NCI-H2196 treated with DMSO at 0.1 percent for 48 hours (cell line): Measurements from ENCODE around the gene DUS3L.
A peak's percentile ranks its signal among the peaks of the same experiment; 100 is the strongest.
"Not testable (repeated sequence)": the region's sequence is repeated elsewhere in the genome, so short reads cannot be mapped to it uniquely, and the experiment has no call there.

Experiments
- DNase-seq: peaks from one replicate; lab custom pipeline; 2025; ENCODE audit not compliant: unreplicated experiment; lab: John Stamatoyannopoulos, UW

Gene DUS3L

DNA sequence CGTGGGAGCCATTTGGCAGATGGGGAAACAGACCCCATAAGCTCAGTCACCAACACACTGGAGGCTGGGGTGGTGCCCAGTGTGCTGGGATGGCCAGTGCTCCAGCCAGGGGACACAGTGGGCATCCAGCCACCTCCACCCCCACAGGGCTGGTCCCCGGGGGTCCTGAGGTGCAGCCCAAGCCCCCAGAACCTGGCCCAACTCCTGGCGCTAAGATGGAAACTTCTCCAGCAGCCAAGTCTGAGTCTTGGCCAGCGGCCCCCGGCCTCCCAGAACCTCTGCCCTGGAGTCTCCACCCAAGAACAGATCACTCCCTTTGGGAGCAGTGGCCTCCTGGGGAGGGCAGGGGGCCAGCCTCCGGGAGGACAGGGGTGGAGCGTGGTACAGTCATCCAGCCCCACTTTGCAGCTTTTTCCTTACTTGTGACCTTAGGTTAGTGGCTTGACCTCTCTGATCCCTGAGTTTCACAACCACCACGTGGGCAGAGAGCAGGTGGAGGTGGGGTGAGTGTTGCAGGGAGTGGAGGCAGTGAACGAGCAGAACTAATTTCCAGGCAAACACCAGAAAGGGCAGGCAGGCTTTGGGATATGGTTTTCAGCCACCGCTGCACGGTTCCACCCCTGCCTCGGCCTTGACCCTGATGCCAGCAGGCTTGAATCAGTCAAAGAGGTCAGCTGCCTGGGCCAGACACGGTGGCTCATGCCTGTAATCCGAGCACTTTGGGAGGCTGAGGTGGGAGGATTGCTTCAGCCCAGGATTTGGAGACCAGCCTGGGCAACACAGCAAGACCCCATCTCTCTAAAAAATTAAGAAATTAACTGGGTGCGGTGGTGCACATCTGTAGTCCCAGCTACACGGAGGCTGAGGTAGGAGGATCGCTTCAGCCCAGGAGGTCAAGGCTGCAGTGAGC is 9.7 kb upstream of the DUS3L start:
- DNase-seq, result no peak

DNA sequence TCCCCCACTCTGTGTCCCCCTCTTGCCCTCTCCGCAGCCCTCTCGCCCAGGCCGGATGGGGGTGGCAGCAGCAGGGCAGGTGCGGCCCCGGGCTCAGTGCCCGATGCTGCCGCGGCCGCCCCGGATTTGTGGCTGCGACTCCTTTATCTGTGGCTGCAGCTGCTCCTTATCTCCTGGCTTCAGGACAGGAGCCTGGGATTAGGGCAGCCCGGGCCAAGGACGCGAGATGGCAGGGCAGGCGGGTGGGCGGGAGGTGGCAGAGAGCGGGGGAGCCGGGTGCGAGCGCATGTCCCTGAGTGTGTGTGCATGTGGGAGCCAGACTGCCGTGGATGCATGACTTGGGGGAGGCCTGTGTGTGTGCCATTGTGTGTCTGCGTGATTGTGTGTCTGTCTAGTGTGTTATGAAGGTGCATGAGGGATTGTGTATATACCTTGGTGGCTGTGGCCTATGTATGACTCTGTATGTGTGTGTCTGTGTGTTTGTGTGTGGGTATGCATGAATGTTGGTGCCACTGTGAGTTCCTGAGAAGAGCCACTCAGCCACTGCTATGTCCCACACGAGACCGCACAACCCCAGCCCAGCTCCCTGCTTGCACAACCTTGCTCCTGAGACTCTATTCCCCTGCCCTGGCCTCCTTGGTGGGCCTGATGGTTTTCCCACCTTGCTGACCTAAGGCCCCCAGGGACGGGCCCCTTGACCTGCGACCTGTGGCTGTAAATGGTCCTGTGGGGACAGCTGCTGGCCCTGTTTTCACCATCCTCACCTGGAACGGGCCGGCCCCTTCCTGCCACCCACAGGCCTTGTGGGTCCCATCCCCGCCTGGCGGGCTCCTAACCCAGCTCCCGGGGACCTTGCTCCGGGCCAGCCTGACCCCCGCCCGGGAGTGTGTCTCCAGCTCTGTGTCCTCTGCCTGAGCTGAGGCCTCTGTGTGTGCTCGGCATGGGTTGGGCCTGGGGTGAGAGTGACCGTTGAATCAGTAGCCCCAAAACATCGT is 8.6 kb upstream of the DUS3L start:
- DNase-seq, result peak; percentile 79

DNA sequence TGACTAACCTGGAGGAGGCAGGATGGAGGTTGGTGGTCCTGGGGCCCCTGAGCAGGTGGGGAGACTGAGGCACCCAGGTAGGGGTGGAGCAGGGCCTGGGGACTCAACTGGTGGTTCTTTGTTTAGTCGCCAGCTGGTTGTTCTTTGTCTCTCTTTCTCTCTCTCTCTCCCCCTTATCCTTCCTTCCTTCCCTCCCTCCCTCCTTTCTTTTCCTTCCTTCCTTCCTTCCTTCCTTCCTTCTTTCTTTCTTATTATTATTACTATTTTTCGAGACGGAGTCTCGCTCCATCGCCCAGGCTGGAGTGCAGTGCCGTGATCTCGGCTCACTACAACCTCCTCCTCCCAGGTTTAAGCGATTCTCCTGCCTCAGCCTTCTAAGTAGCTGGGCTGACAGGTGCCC is 7.3 kb upstream of the DUS3L start:
- DNase-seq, result no peak

DNA sequence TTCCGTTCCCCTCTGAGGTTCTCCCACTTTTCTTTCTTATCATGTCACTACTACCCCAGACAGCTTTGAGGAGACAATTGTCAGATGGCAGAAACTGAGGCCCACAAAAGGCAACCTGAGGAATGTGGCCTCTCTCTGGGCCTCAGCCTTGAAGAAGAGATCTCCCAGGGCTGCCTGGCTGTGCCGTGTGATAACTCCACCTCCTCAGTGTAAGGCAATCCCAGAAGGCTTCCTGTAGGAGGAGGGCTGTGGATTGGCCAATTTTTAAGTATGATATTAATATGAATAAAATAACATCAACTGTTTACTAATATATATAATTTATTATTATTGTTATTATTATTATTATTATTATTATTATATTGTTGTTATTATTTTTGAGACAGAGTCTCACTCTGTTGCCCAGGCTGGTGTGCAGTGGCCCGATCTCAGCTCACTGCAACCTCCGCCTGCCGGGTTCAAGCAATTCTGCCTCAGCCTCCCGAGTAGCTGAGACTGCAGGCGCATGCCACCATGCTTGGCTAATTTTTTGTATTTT is 4.5 kb upstream of the DUS3L start:
- no peak for DNase-seq

DNA sequence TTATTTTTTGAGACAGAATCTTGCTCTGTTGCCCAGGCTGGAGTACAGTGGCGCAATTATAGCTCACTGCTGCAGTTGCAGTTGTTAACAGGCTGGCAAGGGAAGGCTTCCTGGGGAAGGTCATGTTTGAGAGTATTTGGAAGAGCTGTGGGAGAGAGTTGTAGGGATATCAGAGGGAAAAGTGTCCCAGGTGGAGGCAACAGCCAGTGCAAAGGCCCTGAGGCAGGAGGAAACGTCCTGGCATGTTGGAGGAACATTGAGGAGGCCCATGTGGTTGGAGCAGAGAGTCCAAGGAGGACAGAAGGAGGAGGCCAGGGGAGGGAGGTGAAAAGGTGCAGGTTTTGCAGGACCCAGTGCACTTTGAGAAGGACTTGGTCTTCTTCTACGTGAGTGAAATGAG is 2.2 kb upstream of the DUS3L start:
- no peak for DNase-seq

DNA sequence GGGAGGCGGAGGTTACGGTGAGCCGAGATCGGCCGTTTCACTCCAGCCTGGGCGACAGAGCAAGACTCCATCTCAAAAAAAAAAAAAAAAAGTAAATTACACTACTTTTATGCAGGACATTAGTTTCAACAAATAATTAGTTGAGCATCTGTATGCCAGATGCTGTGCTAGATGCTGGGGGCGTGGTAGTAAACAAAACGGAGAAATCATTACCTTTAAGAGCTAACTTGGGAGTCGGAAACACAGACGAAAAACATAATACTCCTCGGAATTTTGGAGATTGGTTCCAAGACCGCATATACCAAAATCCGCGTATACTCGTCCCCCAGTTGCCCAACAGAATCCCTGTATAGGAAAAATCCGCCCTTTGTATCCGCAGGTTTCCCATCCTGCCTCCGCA is 1.3 kb upstream of the DUS3L start:
- DNase-seq, result no peak

DNA sequence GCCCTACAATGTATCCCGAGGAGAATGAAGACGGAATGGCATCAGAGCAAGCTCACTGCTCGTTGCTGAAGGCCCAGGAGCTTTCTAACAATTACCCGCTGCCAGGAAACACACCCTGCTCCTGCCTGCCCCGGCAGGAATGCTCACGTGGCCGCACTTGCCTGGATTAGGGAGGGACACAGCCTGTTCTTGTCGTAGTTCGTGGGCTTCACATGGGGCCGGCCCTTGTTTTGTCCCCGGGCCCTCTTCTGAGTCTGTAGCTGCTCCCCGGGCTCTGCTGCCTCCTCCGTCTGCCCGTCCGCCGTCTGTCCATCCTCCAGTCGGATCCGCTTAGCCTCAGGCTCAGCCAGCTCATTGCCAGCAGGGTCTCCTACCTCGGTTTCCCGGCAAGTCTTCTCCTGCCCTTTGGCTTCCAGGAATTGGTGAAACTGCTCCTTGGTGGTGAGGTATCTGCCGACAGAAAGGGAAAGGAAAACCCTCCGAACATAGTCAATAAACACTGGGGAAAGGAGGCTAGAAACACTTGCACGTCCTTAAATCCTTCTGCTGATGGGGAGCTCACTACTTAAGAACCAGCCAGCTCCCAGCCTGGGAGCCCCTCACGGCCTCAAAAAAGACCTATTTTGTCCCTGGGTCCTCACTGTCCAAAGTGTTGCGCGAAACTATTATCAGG is 941 bp downstream of the DUS3L start:
- no peak for DNase-seq

DNA sequence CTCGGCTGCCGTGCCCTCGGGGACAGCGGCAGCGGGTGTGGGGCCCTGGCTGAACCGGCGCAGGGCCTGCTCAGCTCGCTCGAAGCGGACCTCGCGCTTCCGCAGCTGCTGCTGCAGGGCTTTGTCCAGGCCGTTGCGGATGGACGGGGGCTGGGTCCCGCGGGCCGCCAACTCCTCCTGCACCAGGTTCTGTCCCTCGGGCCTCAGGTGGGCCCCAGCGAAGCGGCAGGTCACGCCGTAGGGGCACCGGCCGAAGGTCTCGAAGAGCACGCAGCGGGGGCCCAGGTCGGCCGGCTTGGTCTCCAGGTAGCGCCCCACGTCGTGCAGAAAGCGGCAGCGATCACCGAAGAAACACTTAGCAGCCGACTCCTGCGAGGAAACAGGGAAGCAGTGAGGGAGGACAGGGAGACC is 1.6 kb downstream of the DUS3L start:
- DNase-seq, result no peak

DNA sequence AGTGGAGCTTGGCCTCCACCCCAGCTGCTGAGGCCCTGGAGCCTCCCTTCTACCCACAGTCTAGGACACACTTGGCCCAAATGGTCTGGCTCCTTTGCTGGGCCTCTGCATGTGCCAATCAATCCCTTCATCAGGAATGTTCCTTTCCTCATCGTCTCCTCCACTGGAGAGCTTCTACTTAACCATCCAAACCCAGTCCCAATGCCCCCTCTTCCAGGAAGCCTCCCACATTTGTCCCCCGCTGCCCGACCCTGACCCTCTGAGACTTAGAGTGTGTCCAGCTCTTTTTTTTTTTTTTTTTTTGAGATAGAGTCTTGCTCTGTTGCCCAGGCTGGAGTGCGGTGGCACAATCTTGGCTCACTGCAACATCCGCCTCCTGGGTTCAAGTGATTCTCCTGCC is 2.5 kb downstream of the DUS3L start:
- DNase-seq, result no peak

DNA sequence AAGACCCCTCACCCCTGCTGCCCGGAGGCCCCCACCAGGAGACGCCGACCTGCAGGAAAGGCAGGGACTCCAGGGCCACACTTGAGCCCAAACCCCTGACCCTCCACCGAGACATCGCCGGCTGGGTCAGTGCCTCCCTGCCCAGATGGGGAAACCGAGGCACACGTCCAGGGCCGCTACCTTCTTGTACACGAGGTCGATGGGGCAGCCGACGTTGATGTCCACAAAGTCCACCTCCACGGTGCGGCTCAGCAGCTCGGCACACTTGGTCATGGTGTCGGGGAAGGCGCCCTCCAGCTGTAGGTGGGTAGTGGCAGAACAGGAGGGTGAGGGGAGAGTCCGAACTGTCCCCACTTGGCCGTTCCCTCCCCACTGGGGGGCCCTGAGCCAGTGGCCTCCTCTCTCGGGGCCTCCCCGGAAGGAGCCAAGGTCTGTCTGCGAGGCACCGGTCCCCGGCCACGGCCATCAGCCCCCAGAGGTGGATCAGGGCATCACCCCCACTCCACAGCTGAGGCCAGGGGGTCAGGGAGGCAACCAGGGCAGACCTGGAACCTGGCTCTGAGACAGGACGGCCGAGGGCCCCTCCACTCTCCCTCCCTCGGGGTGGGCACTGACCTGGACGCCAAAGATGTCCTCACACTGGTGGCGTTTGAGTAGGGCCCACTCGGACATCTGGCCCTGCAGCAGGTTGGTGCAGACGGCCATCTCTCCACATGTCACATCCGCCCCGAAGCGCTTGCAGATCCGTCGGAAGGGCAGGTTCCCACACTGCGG is 3.4 kb downstream of the DUS3L start:
- no peak for DNase-seq

DNA sequence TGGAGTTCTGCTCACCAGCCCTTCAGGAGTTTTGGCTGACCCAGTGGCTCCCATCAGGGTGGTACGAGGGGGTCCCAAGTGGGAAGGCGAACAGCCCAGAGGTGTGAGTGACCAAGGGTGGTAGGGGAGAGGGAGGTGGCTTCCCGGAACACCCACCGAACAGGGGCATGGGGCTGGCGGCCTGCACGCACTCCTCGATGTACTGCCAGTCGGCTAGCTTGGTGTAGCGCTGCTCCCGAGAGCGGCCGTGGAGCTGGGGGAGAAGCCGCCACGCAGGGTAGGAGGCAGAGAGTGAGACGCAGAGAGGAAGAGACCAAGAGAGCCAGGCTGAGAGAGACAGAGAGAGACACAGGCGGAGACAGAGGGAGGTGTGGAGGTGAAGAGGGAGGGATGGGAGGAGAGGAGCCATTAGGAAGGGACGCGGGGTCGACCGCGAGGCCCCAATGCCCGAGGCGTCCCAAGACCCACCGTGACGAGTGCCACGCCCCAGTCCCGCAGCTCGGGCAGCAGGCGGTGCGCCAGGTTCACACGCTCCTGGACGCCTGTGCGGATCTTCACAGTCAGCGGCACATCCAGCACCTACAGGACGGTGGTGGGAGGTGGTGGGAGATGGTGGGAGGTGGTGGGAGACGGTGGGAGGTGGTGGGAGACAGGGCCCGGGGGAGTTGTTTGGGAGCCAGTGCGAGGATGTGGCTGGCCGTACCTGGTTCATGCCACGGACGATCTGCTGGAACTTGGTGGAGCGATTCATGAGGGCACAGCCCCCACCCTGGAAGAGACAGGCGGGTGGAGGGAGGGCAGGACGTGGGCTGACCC is 4.2 kb downstream of the DUS3L start:
- no peak for DNase-seq

DNA sequence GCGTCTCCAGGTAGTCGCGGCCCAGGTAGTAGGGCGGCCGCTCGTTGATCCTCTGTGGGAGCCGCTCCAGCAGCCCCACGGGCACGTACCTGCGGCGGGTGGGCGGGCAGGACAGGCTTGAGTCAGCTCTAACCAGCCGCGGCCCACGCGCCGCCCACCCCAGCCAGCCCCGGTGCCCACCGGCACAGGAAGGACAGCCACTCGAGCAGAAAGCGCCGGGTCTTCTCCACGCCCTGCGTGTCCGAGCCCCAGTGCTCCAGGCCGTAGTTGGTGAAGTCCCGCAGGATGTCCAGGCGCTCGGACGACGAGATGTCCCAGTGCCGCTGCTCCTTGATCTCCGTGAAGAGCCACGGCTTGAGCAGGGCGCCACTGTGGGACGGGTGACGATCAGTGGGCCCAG is 5.5 kb downstream of the DUS3L start:
- DNase-seq, result no peak

DNA sequence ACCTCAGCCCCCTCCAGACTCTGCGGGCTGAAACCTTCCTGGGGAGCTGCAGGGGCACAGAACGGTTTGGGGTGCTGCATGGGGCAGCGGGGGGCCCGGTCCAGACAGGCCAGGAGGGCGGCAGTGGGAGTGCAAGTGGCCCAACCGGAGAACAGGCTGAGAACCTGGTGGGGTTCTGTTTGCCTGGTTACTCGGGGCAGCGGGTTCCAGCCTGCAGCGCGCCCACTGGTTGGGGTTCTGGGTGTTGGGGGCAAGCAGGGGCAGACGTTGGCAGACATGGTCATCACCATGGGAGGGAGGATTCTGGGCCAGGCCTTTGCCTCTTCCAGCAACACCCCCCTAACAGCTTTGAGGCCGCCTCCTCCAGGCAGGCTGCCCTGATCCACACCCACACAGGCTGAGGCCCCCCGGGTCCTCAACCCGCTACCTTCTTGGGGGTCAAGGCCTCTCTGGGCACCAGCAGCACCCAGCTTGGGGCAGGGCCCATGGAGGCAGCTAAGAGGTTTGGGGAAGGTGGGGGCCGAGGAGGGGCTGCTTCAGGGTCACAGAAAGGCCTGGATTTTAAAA is 6.3 kb downstream of the DUS3L start, which contains the start of gene PRR22:
Gene PRR22 (minus strand): TSS at position 166 of the 567 bp plus-strand sequence. CDS start 86 bp downstream, at position 80.
- DNase-seq, result no peak

DNA sequence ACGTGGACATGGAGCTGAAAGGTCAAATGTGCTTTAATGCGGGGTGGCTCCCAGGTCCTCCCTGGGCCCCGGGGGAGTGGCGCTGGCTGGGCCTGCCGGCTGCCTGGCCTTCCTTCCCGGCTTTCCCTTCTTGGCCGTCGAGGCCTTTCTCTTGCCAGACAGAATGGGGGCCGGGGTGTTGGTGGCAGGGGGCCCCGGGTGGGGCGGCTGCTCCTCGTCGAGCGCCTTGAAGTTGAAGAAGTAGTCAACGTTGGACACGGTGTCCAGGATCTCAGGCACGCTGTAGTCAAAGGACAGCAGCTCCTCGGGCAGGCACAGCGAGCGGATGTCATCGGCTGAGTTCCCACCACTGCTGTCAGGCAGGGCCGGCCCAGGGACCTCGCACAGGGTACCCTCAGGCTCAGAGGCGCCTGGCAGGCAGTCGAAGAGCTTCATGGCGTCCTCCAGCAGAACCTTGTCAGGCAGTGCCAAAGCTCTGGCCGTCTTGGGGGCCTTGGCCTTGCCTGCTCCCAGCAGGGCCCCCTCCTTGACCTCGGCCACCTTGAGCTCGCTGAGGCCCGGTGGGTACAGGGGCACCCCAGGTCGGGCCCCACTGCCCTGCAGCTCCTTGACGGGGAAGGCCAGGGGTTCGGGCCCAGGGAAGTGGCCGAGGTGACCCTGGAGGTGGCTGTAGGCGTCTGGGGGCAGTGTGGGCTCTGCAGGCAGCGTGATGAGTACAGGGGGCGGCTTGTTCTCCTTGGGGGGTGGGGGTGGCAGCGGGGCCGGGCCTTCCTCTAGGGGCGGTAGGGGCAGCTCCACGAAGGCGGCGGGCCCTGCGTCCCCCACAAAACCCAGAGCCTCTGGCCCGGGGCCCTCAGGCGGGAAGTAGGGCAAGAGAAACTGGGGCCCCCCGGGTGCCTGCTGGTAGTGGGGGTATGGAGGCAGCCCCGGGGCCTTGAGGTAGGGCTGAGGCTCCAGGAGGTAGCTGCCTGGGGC is 7.7 kb downstream of the DUS3L start:
- DNase-seq, result no peak

DNA sequence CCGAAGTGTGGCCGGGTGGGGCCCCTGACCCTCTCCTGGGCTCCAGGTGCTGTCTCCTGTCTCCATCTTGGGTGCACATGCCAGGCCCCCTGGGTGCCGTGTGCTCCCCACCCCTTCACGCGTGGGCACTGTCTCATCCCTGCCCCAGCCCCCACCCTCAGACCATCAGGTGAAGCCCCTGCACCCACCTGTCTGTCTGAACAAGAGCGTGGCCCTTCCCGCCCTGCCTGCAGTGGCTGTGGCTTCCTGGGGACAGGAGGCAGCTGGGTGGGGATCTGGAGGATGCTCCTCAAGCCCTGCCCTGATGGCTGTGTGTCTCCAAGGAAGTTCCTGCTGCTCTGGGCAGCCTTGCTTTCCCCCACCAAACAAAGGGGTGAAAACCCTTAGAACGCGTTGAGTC is 8.6 kb downstream of the DUS3L start:
- DNase-seq, result no peak

DNA sequence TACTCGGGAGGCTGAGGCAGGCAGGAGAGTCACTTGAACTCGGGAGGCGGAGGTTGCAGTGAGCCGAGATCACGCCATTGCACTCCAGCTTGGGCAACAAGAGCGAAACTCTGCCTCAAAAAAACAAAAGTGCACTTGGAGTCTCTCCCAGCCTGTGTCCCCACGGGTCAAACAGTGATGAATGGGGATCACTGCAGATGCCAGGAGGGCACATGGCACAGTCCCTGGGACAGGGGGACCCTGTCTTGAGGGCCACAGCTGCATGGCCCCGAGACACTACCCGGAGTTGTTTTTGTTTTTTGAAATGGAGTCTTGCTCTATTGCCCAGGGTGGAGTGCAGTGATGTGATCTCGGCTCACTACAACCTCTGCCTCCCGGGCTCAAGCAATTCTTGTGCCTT is 10.0 kb downstream of the DUS3L start:
- not testable (repeated sequence) for DNase-seq

DNA sequence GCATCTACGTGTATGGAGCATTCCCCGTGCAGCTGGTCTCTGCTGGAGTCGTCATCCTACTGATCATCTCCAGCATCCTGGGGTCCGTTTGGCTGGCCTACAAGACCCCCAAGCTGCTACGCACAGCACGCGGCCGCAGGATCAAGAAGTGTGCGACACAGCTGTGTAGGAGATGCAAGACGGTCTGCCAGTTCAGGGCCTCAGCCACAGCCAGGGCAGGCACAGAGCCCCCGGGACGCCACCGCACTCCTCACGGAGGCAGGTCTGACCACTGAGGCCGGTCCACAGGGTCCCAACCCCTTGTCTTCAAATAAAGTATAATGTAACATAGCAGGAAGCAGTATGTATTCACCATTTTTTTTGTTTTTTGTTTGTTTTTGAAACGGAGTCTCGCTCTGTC is 12.6 kb downstream of the DUS3L start:
- DNase-seq, result no peak
